Body of pancreas (tissue), 4 donors: ENCODE data around the gene SUPT4H1. TPM values are rescaled to one million over a fixed set of nuclear protein-coding genes. Genes with fewer than 3 reads are reported as not detected.

ENCODE experiments used
- ATAC-seq: fragments of 150-250 bp; one replicate; pipeline ENCODE4 v1.9.1; 2016
- DNase-seq, 4 donors: peaks; one replicate each; pipeline ENCODE4 v3.0.0-alpha.2; 2019
- H3K27ac ChIP-seq, 4 donors: fragments of 200-600 bp; sonication (generic); 1 replicate in 3 of 4; 2 replicates in 1 of 4; pipeline versions ENCODE4 v1.5.1 to v1.6.1; 2016 to 2019; ENCODE audit warnings: mild to moderate bottlenecking in 1 of 4, mixed read lengths in 1 of 4, moderate library complexity in 1 of 4
- H3K27me3 ChIP-seq, 2 donors: fragments of 200-600 bp; sonication (generic); one replicate each; pipeline ENCODE4 v1.6.0; 2016; ENCODE audit warnings: mild to moderate bottlenecking in 1 of 2
- H3K36me3 ChIP-seq, 2 donors: fragments of 200-600 bp; sonication (generic); replicated peaks in 1 of 2; 2 replicates each; pipeline ENCODE4 v1.5.1; 2016; ENCODE audit warnings: low read depth in 2 of 2; ENCODE audit not compliant: insufficient read depth in 1 of 2
- H3K4me1 ChIP-seq: fragments of 200-600 bp; sonication (generic); one replicate; pipeline ENCODE4 v1.6.0; 2016
- H3K4me3 ChIP-seq, 2 donors: fragments of 200-600 bp; sonication (generic); 1 replicate in 1 of 2; 2 replicates in 1 of 2; pipeline ENCODE4 v1.5.1; 2016 to 2019
- H3K9me3 ChIP-seq, 3 donors: fragments of 200-600 bp; sonication (generic); 1 replicate in 2 of 3; 2 replicates in 1 of 3; pipeline ENCODE4 v1.5.1; 2016
- POLR2A ChIP-seq, 3 donors: fragments of 450-650 bp; IDR thresholded peaks; one replicate each; pipeline ENCODE4 v1.6.1; 2016; ENCODE audit warnings: antibody characterized with exemption in 3 of 3, mild to moderate bottlenecking in 2 of 3
- WGBS, 2 donors: methylation state at CpG; one replicate each; pipeline ENCODE4 v1.1.5; 2017; 5-methylcytosine and 5-hydroxymethylcytosine counted together
- intact Hi-C: fragments of 100-400 bp; cut with DNase I; formaldehyde crosslinking; loops from one replicate; pipeline ENCODE4 v1.15.1; 2023
- total RNA-seq, 2 donors: library from RNA; depleted of rRNA; stranded (reverse); fragments of >200 nt; gene quantifications; one replicate each; pipeline ENCODE4 v1.1.0, GENCODE V29; 2016
- TF ChIP-seq, protein P1 (sequence below), 7 experiments: fragments of 450-650 bp in 4 of 7; fragments of 200-600 bp in 3 of 7; sonication (generic) in 3 of 7; IDR thresholded peaks; one replicate each; pipeline ENCODE4 v1.5.1; 2016 to 2019; ENCODE audit warnings: antibody characterized with exemption in 7 of 7

SUPT4H1 gene
- total RNA-seq, 2 donors from 2014 or later: 10.2 to 24.4 TPM

DNA sequence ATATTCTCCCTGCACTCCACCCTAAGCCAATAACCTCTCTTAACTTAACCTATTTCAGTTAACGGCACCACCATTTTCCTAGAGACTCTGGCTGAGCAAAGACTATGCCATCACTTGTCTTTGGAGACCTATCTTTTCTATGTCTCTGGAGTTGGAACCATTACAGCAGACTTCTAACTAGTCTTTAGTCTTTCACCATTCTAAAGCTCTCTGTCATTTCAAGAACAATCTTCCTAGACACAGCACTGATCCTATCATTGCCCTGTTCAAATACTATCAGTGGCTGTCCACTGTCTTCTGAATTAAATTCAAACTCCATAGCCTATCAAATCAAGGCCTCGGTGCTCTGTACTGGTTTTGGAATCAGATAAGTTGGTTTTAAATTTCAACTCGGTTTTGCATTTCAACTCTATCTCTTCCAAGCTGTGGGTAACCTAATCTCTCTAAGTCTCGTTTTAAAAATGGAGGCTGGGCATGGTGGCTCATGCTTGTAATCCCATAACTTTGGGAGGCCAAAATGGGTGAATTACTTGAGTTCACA, 33.4 kb upstream of the SUPT4H1 start:
- H3K4me1 ChIP-seq: peaks cover 86% of the 10 kb centered on the region
- WGBS, 2 donors: 20 to 40% methylated on average over 4 of the region's 4 CpGs
- no peaks in the 10 kb centered on the region for H3K36me3 ChIP-seq
- no peaks in the 10 kb centered on the region for H3K9me3 ChIP-seq
- no peak overlapping the region for H3K4me3 ChIP-seq
- no peak for ATAC-seq
- no peak for TF ChIP-seq POLR2A (IDR thresholded peaks at IDR 0.05)
- TF ChIP-seq, protein P1, sequence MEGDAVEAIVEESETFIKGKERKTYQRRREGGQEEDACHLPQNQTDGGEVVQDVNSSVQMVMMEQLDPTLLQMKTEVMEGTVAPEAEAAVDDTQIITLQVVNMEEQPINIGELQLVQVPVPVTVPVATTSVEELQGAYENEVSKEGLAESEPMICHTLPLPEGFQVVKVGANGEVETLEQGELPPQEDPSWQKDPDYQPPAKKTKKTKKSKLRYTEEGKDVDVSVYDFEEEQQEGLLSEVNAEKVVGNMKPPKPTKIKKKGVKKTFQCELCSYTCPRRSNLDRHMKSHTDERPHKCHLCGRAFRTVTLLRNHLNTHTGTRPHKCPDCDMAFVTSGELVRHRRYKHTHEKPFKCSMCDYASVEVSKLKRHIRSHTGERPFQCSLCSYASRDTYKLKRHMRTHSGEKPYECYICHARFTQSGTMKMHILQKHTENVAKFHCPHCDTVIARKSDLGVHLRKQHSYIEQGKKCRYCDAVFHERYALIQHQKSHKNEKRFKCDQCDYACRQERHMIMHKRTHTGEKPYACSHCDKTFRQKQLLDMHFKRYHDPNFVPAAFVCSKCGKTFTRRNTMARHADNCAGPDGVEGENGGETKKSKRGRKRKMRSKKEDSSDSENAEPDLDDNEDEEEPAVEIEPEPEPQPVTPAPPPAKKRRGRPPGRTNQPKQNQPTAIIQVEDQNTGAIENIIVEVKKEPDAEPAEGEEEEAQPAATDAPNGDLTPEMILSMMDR (IDR thresholded peaks at IDR 0.05): no peak
- DNase-seq: no peak
- intact Hi-C loops: no loop called here
- no peak overlapping the region for H3K27ac ChIP-seq
- H3K27me3 ChIP-seq: no peaks in the 10 kb centered on the region

DNA sequence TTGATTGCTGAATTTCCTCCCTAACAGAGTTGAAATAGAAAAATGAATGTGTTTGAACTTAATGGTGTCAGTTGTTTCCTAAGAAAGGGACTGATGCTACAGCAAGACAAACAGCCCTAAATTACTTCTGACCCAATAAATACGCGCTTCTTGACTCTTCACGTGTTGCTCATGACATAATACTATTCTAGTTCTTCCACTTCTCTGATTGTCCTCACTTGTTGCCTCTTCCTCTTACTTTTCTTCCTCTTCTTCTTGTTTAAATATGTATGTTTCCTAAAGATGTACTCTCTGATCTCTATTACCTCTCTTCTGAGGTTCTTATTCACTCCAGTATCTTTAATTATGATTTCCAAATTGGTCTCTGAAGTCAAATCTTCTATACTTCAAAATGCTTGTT, 32.9 kb upstream of the SUPT4H1 start:
- TF ChIP-seq, protein P1 (IDR thresholded peaks at IDR 0.05): no peak
- no peak for TF ChIP-seq POLR2A (IDR thresholded peaks at IDR 0.05)
- Histone ChIP-seq H3K9me3 (no peaks in the 10 kb centered on the region), H3K36me3 (no peaks in the 10 kb centered on the region), H3K4me1 (peaks cover 88% of the 10 kb centered on the region), H3K27ac (peak overlapping the region in 1 of 4 donors; percentile 14), H3K27me3 (no peaks in the 10 kb centered on the region), H3K4me3 (no peak overlapping the region)
- intact Hi-C loops: no loop called here
- no peak for DNase-seq
- 77 to 83% methylated on average over 3 of the region's 3 CpGs for WGBS, 2 donors
- no peak for ATAC-seq

DNA sequence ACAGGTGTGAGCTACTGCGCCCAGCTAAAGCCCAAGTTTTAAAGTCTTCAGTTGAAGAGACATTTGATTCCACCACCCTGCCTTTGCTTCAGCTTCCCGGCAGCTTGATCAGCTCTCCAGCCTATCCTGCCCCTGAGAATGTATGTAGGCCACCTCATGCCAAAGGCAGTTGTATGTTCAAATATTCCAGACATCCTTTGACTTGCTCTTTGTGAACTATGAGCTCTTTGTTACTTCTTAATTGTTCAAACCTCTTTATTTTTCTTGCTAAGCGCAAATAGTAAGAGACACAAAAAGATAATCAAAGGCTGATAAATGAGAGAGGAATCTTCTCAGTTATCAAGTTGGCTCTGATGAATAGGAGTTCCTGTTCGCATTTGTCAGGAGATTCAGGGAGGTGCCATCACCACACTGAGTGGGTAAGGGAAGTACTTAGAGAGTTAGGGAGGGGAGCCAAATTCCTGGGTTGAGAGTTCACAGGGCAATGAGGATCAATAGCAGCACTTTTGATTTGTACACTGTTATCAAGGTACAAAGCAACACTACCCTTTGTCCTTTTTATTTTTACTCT, 32.0 kb upstream of the SUPT4H1 start:
- Histone ChIP-seq H3K27ac (peak overlapping the region in 3 of 4 donors; percentile 32 to 71 (median 55)), H3K36me3 (no peaks in the 10 kb centered on the region), H3K4me3 (no peak overlapping the region), H3K27me3 (no peaks in the 10 kb centered on the region), H3K9me3 (no peaks in the 10 kb centered on the region), H3K4me1 (peaks cover 86% of the 10 kb centered on the region)
- DNase-seq (peak in 1 of 4 donors; percentile 13), ATAC-seq (no peak)
- intact Hi-C loops: no loop called here
- 56 to 70% methylated on average over 4 of the region's 4 CpGs for WGBS, 2 donors
- TF ChIP-seq POLR2A (IDR thresholded peaks at IDR 0.05): no peak
- TF ChIP-seq, protein P1 (IDR thresholded peaks at IDR 0.05): no peak

DNA sequence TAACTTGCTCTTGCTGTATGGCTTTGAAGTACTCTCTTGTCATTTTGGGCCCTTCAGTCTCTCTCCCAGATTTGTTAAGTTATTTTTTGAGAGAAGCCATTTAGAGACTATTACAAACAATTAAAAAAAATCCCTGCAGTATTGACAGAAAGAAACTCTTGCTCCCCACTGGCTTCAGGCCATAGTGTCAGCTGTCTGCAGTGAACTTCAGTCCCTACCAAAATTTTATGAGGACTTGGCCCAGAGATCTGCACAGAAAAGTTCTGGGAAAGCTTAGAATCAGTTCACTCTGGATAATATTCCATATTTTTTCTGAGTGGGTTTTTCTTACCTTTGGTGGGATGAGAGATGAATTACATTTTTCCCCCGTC, 30.9 kb upstream of the SUPT4H1 start:
- no peak overlapping the region for H3K4me3 ChIP-seq
- DNase-seq: peak in 2 of 4 donors; percentile 29 to 62
- H3K27me3 ChIP-seq: no peaks in the 10 kb centered on the region
- TF ChIP-seq, protein P1 (IDR thresholded peaks at IDR 0.05): no peak
- TF ChIP-seq POLR2A (IDR thresholded peaks at IDR 0.05): no peak
- H3K4me1 ChIP-seq: peaks cover 76% of the 10 kb centered on the region
- ATAC-seq: no peak
- peak overlapping the region in 3 of 4 donors; percentile 29 to 71 (median 55) for H3K27ac ChIP-seq
- H3K36me3 ChIP-seq: no peaks in the 10 kb centered on the region
- no peaks in the 10 kb centered on the region for H3K9me3 ChIP-seq
- intact Hi-C loops: no loop called here
- WGBS, 2 donors: 94% methylated on average over 1 of the region's 1 CpG
